Cerebellar nuclear complex (tissue), 1 donor: Measurements from ENCODE around the gene INTS15.

ENCODE experiments used
- DNase-seq, 2 experiments: peaks; one replicate each; lab custom pipeline; 2025; lab: John Stamatoyannopoulos, UW

Gene INTS15

GRCh38 chr7:6642861-6643640, 53.2 kb downstream of the INTS15 start:
- no peak for DNase-seq

DNA sequence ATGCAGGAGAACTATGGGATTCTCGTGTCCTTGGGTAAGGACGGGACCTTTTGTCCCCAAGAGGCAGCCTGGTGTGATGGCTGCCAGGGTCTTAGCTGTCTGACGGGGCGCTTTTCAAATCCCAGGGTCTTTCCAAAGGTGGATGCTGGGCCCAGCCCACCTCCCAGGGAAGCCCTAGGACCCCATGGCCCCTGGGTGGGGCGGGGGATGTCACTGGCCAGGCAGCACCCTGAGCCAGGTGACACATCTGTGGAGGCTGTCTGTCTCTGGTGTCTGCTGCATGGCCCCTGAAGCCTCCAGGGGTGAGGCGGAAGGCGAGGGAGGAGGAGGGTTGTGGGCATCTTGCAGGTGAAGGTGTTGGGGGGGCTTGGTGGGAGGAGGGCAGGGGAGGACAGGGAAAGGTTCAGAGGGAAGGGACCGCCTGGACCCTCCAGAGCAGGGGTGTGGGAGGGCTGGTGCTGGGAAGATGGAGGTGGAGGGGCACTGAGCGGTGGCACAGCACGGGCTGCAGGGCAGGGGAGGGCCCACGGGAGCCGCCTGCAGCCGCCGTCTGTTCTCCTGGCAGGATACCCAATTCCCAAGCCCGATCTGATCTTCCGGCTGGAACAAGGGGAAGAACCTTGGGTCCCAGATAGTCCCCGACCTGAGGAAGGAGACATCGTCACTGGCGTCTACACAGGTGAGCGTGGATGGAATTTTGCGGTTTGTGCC, 54.2 kb downstream of the INTS15 start:
- no peak for DNase-seq

DNA sequence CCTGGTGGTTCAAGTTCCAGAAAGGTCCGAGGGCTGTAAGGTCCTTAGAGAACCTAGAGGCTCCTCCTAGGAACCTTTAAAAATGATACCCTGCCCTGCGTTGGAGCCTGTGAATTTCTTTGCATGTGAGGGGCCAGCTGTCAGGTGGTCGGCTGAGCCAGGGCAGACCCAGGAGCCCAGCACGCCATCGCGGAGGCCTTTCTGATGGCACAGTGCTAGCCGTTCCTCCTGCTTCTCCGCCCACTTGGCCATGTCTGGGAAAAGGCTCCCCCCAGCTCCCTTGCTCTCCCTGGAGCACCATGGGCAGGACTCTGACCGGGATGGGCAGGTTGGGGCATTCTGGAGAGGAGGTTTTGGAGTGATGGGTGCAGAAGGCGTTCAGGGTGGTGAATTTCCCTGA, 54.9 kb downstream of the INTS15 start:
- DNase-seq: no peak

- DNase-seq: no peak
Measured at GRCh38 chr7:6646465-6646864, 56.6 kb downstream of the INTS15 start.

- DNase-seq: no peak
Measured at GRCh38 chr7:6647080-6647479, 57.3 kb downstream of the INTS15 start.

DNA sequence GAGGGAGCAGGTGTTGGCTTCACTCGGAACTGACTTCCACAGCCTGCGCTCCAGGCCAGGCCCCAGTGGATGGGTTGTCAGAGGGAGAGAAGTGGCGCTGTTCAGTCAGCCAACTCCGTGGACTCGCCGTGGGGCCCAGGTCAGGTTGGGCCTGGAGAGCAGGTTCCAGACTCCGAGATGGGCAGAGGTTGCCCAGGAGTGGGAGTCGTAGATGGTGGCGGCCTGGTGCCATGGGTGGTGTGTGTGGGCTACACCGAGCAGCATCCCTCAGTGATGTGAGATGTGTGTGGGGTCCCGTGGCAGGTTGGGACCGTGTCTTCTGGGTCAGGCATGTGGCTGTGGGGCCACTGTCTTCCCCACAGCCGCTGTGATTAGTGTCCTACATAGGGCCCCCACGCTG, 57.7 kb downstream of the INTS15 start:
- DNase-seq: no peak

- no peak for DNase-seq
Measured at GRCh38 chr7:6648066-6648814, 58.4 kb downstream of the INTS15 start.

DNA sequence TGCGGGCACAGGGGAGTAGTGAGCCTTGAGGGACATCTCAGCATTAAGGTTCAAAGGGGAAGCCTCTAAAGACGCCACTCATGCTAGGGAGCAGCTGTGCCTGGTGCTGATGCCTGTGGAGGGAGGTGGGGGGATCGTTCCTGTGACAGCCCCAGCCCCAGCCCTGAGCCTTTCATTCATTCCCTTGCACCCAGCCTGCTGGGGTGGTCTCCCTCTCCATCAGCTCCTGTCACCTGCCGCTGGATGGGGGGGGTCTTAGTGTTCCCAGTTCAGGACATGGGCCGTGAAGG, 58.9 kb downstream of the INTS15 start:
- no peak for DNase-seq

GRCh38 chr7:6649241-6649961, 59.6 kb downstream of the INTS15 start:
- DNase-seq: no peak

- DNase-seq: no peak
Measured at GRCh38 chr7:6650086-6650485, 60.3 kb downstream of the INTS15 start.

DNA sequence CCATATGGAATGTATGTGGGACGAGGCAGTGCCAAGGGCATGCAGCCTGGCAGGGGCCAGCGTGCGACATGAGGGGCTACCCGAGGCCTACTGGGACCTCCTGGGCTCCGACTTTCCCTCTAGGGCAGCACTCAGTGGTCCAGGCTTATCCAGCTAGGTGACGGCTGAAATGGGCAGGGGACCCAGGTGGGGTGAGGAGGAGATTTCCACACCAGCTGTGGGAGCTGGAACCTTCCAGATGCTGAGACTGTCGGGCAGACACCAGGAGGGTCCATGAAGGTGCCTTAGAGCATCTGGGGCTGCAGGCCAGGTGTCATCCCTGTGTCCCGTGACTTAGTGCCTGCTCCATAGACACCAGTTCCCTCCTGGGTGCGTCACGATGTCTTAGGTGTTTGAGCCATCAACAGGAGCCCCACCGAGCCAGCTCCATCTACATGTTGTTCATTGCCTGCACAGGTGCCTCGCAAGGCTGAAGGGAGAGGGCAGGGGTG, 60.7 kb downstream of the INTS15 start:
- no peak for DNase-seq

- DNase-seq: no peak
Measured at GRCh38 chr7:6651851-6652445, 62.1 kb downstream of the INTS15 start.

DNA sequence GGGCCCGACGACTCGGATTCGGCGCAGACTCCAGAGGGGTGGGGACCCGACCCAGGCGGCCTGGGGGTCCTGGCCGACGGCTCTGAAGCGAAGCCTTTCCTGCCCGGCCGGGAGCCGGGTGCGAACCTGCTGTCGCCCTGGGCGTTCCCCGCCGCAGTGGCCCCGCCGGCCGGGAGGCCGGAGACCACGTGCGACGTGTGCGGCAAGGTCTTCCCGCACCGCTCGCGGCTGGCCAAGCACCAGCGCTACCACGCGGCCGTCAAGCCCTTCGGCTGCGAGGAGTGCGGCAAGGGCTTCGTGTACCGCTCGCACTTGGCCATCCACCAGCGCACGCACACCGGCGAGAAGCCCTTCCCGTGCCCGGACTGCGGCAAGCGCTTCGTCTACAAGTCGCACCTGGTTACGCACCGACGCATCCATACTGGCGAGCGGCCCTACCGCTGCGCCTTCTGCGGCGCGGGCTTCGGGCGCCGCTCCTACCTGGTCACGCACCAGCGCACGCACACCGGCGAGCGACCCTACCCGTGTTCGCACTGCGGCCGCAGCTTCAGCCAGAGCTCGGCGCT, 62.7 kb downstream of the INTS15 start:
- no peak for DNase-seq

DNA sequence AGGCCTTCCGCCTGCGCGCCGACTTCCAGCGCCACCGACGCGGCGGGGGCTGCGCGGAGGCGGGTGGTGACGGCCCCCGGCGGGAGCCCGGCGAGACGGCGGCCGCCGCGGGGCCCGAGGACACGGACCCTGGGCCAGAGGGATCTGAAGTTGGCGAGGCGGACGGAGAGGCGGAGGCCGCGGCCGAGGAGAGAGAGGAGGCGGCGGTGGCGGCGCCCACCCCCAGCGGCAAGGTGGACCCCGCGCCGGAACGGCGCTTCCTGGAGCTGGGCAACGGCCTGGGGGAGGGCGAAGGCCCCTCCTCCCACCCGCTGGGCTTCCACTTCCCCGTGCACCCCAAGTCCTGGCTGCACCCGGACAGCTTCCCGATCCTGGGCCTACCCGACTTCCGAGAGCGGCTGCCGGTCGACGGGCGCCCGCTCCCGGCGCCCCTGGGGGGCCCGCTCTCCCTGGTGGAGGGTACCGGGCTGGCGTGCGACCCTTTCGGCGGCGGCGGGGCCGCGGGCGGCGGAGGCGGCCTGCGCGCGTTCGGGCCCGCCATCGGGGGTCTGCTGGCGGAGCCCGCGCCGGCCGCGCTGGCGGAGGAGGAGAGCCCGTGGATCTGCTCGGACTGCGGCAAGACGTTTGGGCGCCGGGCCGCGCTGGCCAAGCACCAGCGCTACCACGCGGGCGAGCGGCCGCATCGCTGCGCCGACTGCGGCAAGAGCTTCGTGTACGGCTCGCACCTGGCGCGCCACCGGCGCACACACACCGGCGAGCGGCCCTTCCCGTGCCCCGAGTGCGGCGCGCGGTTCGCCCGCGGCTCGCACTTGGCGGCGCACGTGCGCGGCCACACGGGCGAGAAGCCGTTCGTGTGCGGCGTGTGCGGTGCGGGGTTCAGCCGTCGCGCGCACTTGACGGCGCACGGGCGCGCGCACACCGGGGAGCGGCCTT, 63.5 kb downstream of the INTS15 start:
- no peak for DNase-seq

- no peak for DNase-seq
Measured at GRCh38 chr7:6654113-6654841, 64.5 kb downstream of the INTS15 start.

GRCh38 chr7:6654842-6655610, 65.2 kb downstream of the INTS15 start:
- no peak for DNase-seq

DNA sequence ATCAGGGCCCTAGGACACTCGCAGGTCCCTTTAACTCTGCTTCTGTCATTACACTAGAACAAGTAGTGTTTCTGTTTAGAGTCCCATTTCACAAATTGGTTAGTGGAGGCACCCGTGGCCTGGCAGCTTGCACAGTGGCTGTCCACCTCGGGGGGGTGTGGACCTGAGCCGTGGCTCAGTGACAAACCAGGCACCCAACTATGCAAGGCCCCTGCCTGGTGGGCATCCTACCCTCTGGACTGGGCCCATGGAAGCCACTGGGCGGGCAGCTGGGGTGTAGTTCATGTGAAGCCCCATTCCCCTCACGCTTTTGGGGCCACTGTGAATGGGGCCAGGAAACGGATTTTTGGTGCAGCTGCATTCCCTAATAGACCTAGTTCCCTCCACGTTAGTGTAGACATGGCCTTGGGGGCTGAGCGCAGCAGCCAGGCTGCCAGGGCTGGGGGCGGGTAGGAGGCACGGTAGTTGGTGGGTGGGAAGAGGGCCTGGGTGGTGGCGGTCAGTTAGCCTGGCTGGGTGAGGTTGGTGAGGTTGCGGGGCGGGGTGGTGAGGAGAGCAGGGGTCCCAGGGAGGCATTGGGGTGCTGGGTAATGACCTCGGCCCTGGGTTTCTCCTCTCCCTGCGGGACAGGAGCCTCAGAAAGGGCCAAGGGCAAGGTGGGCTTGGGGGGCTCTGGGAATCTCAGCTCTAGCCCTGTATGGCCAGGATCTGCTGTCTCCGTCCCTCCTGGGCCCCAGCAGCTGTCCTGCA, 66.0 kb downstream of the INTS15 start:
- DNase-seq: no peak

DNA sequence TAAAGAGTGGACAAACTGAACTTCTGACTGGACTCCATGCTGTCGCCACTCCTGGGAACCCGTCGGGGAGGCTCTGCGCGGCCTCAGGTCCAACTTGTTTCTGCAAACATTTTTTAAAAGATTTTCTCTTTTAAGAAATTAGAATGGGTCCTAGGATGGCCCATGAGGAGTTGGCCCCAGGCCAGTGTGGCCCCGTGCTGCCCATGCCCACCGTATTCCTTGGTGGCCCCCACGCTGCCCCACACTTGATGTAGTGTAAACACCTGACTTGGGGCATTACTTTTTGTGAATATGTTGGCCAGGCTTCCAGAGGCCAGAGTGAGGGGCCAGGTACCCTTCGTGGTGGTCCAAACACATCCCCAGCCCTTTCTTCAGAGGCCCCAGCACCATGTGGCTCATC, 66.6 kb downstream of the INTS15 start:
- no peak for DNase-seq
